HuH-7 (cell line): Measurements from ENCODE around the gene WBP11.

Experiments used
- DNase-seq: peaks from one replicate; pipeline ENCODE4 v3.0.0; 2011; ENCODE audit warnings: low spot score

WBP11 gene

GRCh38 chr12:14824012-14824634 is 20.8 kb upstream of the WBP11 start:
- no peak for DNase-seq

GRCh38 chr12:14814014-14814413 is 10.7 kb upstream of the WBP11 start, which contains the start of gene SMCO3:
TSS of gene SMCO3 (minus strand) at chr12:14814182. CDS start at chr12:14806680, 7,502 bp downstream.
- no peak for DNase-seq

GRCh38 chr12:14811486-14811885 is 8.2 kb upstream of the WBP11 start:
- DNase-seq: no peak

GRCh38 chr12:14810953-14811483 is 7.7 kb upstream of the WBP11 start:
- peak; percentile 18 for DNase-seq

- DNase-seq: no peak
Observed at GRCh38 chr12:14810167-14810952, 7.1 kb upstream of the WBP11 start.

- peak; percentile 10 for DNase-seq
Observed at GRCh38 chr12:14803830-14804160, 517 bp upstream of the WBP11 start.

- no peak for DNase-seq
Observed at GRCh38 chr12:14802721-14803010, 612 bp downstream of the WBP11 start.

GRCh38 chr12:14802247-14802646 is 1.0 kb downstream of the WBP11 start:
- DNase-seq: no peak

GRCh38 chr12:14795028-14795448 is 8.2 kb downstream of the WBP11 start:
- DNase-seq: no peak

- no peak for DNase-seq
Observed at GRCh38 chr12:14785568-14785967, 17.7 kb downstream of the WBP11 start.

- no peak for DNase-seq
Observed at GRCh38 chr12:14784471-14784870, 18.8 kb downstream of the WBP11 start.

- DNase-seq: no peak
Observed at GRCh38 chr12:14782756-14783155, 20.5 kb downstream of the WBP11 start.

GRCh38 chr12:14781563-14781962 is 21.7 kb downstream of the WBP11 start:
- DNase-seq: no peak

GRCh38 chr12:14780859-14781258 is 22.4 kb downstream of the WBP11 start:
- no peak for DNase-seq

- no peak for DNase-seq
Observed at GRCh38 chr12:14779834-14780233, 23.4 kb downstream of the WBP11 start.

- no peak for DNase-seq
Observed at GRCh38 chr12:14777271-14777670, 26.0 kb downstream of the WBP11 start.

- DNase-seq: no peak
Observed at GRCh38 chr12:14776236-14776961, 26.9 kb downstream of the WBP11 start.

- DNase-seq: no peak
Observed at GRCh38 chr12:14775636-14775980, 27.7 kb downstream of the WBP11 start.

- no peak for DNase-seq
Observed at GRCh38 chr12:14774906-14775635, 28.2 kb downstream of the WBP11 start.

GRCh38 chr12:14774074-14774905 is 29.0 kb downstream of the WBP11 start:
- DNase-seq: peak; percentile 86

GRCh38 chr12:14773685-14774073 is 29.6 kb downstream of the WBP11 start:
- DNase-seq: no peak

- no peak for DNase-seq
Observed at GRCh38 chr12:14772946-14773345, 30.3 kb downstream of the WBP11 start.
